GF-D8 (cell line): ENCODE measurements around the gene DEUP1.

ENCODE experiments used
- DNase-seq: peaks from one replicate; lab custom pipeline; 2025; lab: John Stamatoyannopoulos, UW

DEUP1 gene

DNA sequence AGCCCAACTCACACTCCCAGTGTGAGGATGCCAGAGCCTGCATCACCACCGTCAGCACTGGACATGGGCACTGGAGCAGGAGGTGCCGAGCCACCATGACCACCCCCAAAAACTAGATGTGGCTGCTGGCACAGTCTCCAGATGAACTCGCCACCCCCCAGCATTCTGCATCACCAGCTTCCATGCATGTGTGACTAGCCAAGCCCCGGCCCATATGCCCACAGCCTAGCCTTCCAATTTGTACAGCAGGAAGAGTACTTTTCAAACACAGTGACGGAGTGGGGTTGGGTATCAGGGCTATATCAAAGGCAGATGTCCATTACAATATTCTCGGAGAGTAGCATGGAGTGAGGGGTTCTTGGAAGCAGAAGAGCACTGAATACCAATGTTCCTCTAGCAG lies 149.7 kb downstream of the DEUP1 start:
- DNase-seq = no peak

DNA sequence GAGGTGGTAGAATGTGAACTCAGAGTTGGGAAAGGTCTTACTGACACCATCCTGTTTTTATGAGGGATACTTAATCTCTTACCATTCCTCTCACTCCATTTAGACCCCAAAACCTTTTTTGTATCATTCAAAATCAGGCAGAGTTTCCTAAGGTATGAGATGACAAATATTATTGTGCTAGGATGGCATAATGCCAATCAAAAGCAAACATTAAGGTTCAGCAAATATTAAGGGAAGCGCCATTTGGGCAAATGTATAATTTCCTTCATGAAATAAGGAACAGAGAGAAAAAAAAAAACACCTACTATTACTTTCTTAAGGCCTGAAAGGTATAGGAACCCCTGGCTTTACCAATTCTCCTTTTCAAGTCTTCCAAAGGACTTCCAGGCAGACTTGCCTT lies 150.2 kb downstream of the DEUP1 start:
- DNase-seq = no peak

DNA sequence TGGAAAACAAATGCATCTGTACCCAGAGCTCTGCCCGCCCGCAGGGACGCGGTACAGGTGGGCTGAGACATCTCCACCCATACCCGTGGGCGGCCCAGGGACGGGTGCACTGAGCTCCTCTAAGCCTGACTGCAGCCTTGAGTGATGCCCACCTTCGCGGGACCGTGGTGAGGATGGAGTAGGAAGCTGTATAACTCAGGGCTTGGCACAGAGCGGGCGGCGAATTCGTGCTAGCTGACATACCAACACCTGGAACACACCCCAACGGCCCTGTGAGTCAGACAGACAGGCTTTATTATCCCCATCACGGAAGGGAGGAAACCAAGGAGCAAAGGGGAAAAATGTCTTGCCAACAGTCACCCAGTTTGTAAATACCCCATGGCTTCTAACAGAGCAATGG lies 150.7 kb downstream of the DEUP1 start:
- DNase-seq = no peak

DNA sequence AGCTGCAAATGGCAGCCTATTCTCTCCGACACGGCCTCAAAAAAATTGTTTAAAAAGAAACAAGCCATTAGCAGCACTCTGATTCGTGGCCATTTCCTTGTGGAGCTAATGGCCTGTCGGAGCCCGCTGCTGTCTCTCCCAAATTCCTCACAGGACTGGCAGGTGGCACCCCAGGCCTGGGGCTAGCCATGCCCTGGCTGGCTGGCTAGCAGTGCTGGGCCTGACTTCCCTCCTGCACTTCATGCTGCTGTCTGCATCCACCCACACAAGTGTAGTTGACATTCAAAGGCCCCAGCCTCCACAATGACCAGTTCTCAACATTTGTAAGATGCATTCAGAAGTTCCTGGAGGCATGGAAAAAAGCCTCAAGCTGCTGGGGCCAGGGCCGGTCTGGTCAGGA lies 151.2 kb downstream of the DEUP1 start:
- DNase-seq = no peak

DNA sequence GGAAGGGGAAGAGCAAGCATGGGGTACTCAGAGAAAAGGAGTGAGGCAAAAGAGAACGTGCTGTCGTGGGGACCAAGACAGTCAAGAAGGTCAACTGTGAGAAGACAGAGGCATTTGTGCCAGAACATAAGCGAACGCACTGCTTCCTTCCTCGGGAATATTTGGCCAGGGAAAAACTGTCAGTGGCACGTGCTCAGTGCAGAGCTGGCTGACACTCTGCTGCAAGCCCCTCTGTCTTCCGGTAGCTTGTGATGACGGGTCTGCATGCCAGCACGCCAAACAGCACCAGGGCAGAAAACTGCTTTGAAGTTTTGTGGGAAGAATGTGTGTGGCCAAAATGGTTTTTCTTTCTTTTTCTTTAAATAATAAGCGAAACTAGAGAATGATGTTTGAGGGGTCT lies 152.0 kb downstream of the DEUP1 start:
- no peak for DNase-seq

DNA sequence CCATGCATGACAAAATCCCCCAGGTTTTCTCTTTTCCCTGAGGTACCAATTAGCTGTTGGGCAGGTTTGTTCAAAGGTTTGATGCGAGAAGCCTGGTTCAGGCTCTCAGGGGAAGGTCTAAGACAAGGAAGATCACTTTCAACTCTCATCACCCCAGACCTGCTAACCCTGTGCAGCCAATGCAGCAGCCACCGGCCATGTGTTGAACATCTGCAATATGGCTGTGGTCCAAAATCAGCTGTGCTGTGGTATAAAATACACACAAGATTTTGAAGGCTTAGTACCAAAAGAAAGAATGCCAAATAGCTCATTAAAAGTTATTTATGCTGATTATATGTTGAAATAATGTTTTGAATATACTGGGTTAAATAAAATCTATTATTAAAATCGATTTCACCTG lies 154.2 kb downstream of the DEUP1 start:
- no peak for DNase-seq

DNA sequence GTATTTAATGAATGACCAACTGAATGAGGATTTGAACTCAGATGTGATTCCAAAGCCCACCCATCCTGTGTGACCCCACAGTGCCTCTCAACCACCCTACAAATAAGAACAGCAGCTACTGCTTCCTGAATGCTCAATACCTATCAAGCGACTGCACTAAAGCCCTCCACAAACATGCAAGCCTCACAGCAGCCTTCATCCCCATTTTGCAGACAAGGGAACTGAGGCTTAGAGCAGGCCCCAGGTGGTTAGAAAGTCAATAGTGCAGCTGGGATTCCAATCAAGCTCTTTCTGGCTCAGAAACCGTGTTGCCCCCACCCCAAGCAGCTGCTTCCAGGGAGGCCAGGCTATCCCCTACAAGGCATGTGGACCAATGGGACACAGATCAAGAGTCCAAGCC lies 155.4 kb downstream of the DEUP1 start:
- no peak for DNase-seq

DNA sequence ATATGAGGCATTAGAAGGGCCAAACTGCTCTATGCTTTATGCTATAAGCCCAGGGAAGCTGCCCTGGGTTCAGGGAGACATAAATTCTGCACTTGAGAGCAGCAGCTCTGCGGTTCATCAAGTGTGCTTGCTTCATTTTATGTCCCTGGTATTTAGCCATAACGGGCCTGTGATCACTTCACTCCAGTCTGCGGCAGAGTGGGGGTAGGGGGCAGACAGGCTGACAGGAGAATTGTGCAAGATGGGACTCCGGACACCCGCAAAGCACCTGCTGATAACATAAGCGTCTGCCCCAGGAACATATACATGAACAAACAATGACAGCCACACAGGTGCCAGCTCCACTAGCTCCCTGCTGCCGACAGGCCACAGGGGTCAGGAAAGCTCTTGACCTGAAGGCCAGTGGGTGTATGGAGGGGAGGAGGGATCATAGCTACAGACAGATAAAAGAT lies 156.5 kb downstream of the DEUP1 start:
- DNase-seq = no peak
